HG02759 (cell line): ENCODE measurements around the gene NANOS3.

ENCODE experiments used
- ATAC-seq: cut with Tn5 transposase; IDR thresholded peaks from one replicate; pipeline ENCODE4 v1.9.1; 2021; ENCODE audit warnings: mild to moderate bottlenecking, moderate library complexity; ENCODE audit not compliant: unreplicated experiment

Gene NANOS3

DNA sequence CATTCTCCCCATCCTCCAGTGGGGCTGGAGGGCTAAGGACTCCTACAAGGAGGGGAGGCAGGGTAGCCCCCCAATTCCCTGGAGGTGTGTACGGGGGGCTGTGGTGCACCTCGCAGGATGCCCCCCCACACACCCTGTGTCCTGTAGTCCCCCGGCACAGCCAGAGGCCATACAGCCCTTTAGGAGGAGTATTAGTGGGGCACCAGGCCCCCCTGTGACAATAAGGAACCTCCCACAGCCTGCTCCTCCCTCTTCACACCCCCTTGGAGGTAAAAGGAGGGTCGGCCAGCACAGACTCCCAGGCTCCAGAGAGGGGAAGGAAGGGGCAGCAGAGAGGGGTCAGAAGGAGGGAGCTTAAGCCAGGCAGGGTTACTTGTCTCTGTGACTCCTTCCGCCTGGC is at the start of gene NANOS3:
NANOS3 (plus strand) TSS at position 301 of the 400 bp plus-strand sequence. CDS start 115 bp downstream, outside the sequence.
- ATAC-seq = no peak

DNA sequence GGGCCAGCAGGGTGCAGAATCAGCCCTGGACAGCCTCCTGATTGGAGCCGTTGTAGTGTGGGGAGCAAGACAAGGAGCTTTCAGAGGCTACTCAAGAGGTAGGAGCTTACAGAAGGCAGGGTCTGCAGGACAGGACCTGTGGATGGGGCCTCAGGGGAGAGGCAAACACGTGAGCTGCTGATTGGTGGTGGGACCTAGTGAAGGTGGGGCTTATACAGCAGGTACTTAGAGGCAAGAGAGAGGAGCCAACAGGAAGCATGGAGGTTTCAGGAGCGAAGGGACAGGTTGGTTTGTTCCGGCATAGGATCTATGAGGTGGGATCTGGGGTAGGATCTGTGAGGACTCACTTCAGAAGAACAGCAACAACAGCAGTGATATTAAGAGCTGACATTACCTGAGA is 49.3 kb upstream of the NANOS3 start:
- ATAC-seq = no peak

DNA sequence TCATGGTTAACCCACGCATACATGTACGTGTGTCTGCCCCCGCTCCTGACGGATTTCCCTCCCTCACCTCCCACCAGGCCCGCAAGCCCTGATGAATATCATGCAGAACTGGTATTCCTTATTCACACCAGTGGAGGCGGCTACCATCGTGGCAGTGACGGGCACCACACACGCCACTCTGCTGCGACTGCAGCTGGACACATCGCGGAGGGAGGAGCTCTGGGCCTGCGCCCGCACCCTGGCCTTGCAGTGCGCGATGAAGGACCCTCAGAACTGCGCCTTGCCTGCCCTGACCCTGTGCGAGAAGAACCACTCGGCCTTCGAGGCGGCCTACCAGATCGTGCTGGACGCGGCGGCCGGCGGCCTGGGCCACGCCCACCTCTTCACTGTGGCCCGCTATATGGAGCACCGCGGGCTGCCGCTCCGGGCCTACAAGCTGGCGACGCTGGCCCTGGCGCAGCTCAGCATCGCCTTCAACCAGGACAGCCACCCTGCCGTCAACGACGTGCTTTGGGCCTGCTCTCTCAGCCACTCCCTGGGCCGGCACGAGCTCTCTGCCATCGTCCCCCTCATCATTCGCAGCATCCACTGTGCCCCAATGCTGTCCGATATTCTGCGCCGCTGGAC is 46.7 kb upstream of the NANOS3 start:
- ATAC-seq = no peak

DNA sequence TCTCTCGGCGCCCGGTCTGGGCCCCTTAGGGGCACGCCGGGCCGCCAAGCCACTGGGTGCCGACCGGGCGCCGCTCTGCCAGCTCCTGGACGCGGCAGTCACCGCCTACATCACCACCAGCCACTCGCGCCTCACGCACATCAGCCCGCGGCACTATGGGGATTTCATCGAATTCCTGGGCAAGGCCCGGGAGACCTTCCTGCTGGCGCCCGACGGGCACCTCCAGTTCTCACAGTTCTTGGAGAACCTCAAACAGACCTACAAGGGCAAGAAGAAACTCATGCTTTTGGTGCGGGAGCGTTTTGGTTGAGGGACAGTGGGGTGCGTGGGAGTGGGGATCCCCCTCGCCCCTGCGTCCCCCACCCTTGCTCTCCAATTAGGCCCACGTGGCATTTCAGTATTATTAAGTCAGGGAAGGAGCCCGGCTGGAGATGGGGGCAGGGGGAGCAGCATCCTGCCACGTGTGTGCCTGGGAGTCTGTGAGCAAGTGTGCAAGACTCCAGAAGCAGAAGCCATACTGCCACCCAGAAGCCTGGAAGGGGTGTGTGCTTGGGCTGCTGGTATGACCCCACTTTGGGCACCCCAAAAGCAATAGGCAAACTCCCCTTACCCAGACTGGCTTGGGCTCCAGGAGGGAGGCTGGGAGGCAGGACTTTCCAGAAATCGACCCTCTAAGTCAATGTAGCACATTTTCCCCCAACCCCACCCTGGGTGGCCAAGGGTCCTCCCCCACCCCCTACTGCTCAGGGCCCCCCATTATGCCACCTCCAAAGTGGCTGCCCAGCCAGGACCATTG is 46.0 kb upstream of the NANOS3 start:
- no peak for ATAC-seq

DNA sequence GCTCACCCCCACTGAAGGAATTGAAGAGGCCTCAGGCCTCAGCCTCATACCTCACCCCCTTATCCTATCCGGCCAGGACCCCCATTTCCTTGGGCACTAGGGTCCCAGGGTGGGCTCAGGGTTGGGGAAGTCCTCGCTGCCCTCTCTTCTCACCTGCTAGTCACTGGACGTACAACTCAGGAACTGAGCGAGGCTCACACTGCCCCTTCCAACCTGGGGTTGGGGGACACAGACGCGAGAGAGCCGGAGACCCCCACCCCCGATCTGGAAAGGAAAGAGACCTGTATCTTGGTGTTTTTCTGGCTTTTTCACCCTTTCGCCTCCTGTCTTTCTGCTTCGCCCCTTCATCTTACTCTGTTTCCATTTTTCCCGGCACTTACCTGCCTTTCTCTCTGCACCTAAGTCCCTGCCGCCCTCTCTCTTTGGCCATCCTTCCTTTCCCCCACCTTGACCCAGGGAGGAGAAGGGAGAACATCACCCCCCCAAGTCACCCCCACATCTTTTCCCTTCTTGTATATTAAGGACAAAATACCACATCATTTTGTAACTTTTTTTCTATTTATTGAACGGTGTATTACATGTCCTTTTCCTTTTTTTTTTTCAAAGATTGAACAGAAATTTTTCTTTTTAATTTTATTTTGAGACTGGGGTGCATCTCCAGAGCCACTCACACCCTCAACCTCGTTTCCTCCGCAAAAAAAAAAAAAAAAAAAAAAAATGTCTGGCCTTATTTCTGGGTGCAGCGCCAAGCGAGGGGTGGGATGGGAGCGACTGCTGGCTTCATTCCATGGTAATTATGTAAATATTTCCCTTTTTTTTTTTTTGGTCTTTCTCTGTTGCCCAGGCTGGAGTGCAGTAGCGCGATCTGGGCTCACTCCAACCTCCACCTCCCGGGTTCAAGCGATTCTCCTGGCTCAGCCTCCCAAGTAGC is 45.1 kb upstream of the NANOS3 start:
- ATAC-seq = no peak

DNA sequence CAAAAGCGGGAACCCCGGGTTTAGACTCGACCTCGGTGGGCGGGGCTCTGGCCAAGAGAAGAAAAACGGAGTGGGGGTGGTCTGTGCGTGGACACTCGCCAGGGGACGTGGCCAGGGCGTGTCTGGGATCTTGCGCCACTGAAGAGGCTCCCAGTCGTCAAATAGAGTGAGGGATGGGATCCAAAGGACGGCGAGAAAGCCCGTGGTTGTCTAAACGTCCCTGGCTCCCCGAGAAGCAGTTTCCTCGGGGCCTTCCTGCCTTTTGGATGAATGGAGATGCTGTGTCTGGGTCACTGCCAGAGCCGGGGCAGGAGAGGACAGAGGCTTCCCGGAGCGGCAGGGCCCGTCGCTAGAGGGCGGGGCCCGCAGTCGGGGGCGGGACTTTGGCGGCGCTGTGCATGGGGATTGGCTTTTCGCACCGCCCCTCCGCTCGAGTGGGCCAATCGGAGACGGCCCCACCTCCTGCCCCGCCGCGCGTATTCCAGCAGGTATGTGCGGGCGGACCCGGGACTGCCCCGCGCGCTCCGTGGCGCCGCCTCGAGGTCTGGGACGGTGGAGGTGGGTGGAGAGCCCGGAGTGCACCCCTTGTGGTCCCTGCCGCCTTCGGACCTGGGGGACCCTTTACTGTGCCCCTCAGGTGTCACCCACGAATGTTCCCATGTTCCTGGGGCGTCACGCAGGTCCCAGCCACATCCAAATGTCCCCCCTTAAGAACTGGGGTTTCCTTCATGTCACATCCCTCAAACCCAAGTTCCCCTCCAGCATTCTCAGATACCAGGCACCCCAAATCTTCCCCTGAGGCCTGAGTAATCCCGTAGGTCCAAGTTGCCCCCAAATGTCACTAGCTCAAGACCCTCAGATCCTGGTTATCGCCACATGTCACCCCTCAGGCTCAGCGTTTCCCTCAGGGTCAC is 43.3 kb upstream of the NANOS3 start:
- peak; percentile 78 for ATAC-seq

DNA sequence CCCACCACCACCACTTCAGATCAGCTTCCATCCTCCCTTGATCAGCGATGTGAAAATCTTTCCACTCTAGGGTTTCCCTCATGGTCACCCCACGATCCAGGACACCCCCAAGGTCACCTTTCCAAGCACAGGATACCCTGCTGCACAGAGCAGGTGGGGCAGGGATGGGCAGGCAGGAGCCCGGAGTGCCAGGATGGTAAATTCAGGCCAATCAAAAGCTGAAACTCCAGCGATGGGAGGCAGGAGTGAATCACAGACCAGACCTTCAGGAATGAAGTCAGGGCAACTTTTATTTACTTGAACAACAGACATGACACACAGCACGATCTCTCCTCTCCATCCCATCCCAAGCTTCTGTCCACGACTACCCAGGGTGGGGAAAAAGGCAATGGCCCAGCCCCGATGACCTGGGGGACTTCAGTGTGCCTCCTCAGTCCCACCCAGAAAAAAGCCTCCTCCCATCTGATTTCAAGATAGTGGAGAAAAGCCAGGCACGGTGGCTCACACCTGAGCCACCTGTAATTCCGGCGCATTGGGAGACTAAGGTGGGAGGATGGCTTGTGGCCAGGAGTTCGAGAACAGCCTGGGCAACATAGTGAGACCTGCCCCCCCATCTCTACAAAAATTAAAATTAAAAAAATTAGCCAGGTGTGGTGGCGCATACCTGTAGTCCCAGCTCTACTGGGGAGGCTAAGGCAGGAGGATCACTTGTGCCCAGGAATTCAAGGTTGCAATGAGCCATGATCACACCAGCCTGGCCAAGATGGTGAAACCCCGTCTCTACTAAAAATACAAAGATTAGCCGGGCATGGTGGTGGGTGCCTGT is 42.5 kb upstream of the NANOS3 start:
- ATAC-seq = no peak

DNA sequence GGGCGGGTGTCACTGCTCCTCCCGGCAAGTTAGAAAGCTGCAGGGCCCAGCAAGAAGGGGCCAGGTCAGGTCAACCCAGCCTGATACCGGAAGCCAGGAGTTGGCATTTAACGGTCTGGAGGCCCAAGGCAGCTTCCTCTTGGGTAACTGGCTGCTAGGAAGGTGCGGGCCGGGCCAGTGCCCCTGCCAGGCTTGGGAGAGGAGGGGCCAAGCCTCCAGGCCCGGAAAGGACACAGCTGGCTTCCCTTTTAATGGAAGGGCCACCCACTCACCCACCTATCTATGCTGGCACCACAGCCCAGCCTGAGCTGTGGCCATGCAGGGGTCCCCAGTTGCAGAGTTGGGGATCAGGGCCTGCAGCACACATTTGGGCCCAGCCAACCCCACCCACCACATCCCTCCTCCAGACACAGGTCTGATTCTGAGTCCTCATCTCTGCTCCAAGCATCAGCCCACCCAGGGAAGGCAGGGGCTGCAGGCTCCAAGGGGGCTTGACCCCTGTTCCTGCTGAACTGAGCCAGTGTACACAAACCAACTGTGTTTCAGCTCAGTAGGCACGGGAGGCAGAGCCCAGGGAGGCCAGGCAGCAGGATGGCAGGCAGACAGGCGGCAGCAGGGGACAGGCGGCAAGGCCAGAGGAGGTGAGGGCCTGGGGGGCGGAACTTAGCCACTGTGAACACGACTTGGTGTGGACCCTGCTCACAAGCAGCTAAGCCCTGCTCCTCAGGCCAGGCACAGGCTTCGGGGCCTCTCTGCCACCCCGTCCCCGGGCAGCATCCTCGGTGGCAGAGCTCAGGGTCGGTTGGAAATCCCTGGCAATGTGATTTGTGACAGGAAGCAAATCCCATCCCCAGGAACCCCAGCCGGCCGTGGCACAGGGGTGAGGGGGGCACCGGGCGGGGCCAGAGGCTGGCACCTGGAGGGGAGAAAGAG is 40.9 kb upstream of the NANOS3 start:
- ATAC-seq = no peak

DNA sequence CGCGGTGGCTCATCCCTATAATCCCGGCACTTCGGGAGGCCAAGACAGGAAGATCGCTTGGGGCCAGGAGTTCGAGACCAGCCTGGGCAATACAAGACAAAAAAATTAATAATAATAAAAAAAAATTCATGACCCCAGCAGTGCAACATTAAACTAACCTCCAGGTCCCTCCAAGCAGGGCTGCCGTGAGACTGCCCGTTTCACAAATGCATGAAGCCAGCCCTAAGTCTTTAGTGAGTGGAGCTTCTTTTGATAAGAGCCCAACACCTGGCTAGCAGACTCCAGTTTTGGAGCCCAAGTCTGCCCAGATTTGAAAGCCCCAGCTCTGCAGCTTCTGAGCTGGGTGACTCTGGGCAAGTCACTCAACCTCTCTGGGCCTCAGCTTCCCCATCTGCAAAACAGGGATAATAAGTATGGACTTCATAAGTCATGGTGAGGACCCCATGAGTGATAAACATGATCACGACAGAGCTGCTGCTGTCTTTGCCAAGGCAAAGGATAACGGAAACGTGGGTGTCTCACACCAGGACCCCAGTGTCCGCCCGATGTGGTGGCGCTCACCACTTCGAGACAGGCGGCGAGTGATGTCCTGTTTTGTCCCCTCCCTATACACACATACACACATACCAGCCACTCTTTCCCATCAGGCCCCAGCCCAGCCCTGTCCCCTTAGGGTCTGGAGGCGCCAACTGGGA is 38.4 kb upstream of the NANOS3 start:
- ATAC-seq = no peak

DNA sequence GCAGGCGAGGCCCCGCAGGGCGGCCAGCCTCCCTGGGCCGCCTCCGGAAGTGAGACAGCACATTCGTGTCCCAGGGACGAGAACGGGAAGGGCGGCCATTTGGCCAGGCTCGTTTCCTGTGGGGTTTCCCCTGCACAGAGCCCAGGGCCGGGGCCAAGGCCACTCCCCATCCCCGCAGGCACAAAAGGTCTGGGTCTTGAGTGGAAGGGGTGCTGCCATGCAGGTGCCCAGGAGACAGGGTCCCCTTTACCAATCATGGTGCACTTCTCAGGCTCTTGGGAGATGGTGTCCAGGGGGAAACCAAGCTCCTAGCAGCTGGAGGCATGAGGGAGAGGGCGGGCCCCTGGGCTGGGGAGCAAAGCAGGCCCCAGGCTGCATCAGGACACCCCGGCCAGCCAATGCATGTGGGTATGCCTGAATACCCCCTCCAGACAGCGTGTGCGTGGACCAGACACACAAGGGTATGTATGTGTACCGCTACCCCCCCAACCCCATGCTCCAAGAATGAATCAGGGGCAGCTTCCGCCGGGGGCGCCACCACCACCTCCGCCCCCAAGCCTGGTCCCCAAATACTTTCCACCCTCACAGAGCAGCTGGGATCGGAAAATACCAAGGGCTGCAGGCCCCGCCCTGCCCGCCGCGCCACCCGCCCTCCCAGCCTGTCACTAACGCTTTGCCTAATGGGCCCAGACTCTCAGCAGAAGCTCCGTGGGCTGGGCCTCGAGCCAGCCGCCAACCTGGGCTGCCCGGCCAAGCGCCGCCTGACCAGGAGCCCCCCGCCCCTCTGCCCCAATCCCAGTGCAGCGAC is 37.6 kb upstream of the NANOS3 start:
- ATAC-seq = peak; percentile 35

DNA sequence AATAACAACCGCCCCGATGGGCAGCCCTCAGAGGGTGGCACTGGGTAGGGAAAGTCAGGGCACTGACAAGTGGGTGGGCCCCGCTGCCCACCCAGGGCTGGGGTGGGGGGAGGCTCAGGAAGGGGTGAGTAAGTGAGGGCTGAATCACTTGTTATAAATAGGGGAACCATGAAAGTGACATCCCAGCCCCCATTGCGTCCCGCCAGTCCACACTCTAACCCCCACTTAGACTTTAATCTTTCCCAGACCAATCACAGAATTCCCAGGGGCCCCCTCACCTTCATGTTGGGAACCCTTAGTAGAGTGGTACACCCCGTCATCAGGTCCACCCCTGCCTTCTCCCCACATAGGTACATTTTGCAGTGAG is 37.0 kb upstream of the NANOS3 start:
- no peak for ATAC-seq

DNA sequence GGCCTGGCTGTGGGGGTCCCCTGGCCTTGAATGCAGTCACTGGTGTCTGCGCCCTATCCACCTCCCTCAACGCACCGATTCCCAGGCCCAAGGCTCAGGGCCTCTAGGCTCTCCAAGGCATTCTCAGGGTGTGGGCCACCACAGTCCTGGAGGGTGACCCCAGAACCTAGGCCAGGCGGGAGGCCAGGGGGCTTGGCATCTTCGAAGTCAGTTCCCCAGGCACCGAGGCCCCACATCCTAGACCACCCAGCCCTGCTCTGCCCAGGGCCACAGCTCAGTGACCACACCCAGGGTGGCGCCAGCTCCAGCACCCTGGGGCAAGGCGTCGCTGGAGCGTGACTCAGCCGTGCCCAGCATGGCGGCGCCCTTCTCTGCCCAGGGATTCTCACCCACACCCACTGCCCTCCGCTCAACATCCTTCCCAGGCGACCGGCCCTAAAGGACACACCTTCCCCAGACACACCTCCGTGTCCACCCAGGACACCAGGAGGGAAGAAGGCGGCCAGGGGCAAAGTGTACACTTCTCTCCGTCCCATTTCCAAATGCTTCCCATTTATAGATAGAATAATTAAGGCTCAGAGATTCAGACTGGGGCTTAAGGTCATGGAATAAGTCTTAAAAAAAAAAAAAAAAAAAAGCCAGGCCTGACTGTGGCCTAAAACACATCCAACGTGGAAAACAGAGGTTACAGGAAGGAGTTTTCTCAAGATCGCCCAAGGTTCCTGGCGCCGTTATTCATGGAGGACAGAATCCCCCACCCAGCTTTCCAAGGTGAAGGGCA is 36.4 kb upstream of the NANOS3 start:
- no peak for ATAC-seq

DNA sequence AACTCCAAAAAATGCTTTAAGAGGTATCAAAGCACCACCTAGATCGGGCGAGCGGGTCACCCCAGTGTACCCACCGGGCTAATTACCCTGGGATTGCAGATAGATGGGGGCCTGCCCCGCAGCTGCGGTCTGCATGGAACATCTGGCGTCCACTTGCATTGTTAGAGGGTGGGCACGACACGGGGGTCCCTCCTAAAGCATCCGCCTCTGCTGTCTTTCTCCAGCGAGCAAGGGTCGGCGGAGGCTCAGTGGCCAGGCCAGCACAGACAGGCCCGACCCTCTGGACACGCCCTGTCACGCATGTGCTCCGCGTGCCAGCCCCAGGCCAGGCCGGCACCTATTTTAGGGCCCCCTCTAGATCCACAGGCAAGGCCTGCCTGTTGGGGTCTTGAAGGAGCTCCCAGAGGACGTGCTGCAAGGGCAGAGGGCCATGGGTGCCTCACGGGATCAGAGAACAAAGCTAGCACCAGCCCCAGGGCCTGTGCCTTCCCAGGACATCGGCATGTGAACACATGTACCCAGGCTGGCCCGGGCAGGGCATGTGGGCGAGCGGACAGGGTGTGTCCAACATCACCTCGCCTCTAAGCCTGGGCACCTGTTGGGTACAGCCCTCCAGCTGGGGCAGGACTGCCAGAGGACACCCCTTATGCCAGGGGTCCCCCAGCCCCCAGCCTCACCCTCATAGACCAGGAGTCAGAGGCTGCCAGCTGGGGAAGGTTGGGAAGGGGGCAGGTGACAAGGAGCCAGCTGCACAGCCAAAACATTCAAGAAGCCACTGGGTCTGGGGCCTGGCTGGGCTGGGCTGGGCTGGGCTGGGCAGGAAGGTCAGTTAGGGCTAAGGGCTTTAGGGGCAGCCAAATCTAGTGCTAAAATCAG is 35.6 kb upstream of the NANOS3 start:
- no peak for ATAC-seq

DNA sequence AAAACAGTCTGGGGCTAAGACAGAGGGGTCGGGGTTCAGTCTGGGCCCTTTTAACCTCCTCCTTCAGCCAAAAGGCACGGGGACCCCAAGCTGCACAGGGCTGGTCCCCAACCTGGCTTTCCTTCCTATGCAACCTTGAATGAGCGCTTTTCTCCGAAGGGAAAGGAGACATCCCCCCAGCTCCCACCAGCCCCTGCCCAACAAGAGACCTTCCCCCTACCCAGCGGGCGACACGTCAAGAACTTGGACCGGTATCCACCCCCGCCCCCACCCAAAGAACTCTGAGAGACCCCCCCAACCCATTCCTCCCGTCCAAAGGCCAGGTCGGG is 35.0 kb upstream of the NANOS3 start:
- ATAC-seq = no peak

DNA sequence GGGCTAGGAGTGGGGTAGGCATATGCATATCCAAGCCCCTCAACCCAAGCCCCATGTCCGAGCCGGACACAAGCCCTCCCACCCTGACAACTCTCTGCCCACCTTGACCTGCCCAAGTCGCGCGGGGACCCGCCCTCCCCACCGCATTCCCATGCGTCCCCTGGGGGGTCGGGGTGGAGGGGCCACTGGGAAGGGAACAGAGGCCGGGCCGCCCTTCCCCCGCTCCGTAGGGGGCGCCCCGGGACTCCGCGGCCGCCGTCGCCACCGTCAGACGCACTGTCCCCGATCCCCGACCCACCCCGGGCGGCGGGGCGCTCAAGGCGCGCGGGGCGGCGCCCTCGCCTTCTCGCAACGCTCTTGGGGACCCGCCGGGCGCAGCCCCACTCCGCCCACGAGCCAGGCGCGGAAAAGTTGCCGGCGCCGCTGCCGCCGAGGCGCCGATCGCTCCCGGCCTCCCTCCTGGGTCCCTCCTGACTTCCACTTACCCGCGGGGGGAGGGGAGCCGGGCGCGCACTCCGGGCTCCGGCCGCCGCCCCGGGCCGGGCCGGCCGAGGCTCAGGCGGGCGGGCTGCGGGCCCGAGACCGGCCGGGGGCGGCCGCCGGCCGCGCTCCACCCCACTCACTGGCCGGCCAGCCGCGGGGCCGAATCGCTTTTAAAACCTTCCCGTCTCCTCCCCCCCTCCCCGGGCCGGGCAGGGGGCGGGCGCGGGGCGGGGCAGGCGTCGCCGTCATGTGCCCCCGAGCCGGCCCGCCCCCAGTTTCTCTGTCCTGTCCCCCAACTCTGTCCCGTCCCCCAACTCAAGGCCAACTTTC is 34.4 kb upstream of the NANOS3 start:
- no peak for ATAC-seq
